ENCODE data around the gene PINLYP. TPM values are rescaled to one million over a fixed set of nuclear protein-coding genes. Genes with fewer than 3 reads are reported as not detected.

Gene PINLYP
- total and polyA plus RNA-seq, 2 donors (not counting 1 experiment from before 2014, with no cell fraction given), result 5.1 to 14.7 TPM

- no peak for DNase-seq (ENCODE audit: low read depth in 2 of 2)
- Histone ChIP-seq H3K79me2 (ENCODE audit: control insufficient read depth, insufficient read depth, low read length) (no peaks in the 10 kb centered on the region), H3K4me3 (replicated peaks in 1 of 4; ENCODE audit: control extremely low read depth in 1 of 4, insufficient read depth in 1 of 4, low read depth in 3 of 4, low read length in 4 of 4) (no peak overlapping the region), H3K27me3 (ENCODE audit: control insufficient read depth, insufficient read depth, low read length) (no peaks in the 10 kb centered on the region), H3K4me1 (ENCODE audit: control insufficient read depth, extremely low read depth, insufficient read depth, low read length) (no peaks in the 10 kb centered on the region), H3K9me3 (ENCODE audit: control insufficient read depth, insufficient read depth, low read depth, low read length) (no peaks in the 10 kb centered on the region), H4K20me1 (ENCODE audit: control insufficient read depth, extremely low read depth, insufficient read depth, low read length) (no peaks in the 10 kb centered on the region), H3K9ac (ENCODE audit: insufficient read depth, low read length) (no peak overlapping the region), H3K27ac (ENCODE audit: insufficient read depth, low read length) (no peak overlapping the region), H2AFZ (ENCODE audit: low read length) (no peak overlapping the region), H3K4me2 (ENCODE audit: extremely low read depth, insufficient read depth, low read length) (no peak overlapping the region), H3K36me3 (ENCODE audit: control insufficient read depth, insufficient read depth, low read length) (peaks cover 9% of the 10 kb centered on the region)
- no peak for TF ChIP-seq CTCF (conservative IDR thresholded peaks at IDR 0.05 in 1 of 2, IDR thresholded peaks at IDR 0.05 in 1 of 2; ENCODE audit: low read depth in 1 of 2, low read length in 2 of 2)
- TF ChIP-seq EZH2 (IDR thresholded peaks at IDR 0.05; ENCODE audit: low read length, missing control alignments), result no peak
Measured at GRCh38 chr19:43541920-43542650, 33.5 kb upstream of the PINLYP start.

GRCh38 chr19:43544077-43544476, 31.5 kb upstream of the PINLYP start:
- Histone ChIP-seq H2AFZ (ENCODE audit: low read length) (no peak overlapping the region), H3K79me2 (ENCODE audit: control insufficient read depth, insufficient read depth, low read length) (no peaks in the 10 kb centered on the region), H3K4me2 (ENCODE audit: extremely low read depth, insufficient read depth, low read length) (no peak overlapping the region), H3K9ac (ENCODE audit: insufficient read depth, low read length) (no peak overlapping the region), H4K20me1 (ENCODE audit: control insufficient read depth, extremely low read depth, insufficient read depth, low read length) (no peaks in the 10 kb centered on the region), H3K4me1 (ENCODE audit: control insufficient read depth, extremely low read depth, insufficient read depth, low read length) (no peaks in the 10 kb centered on the region), H3K36me3 (ENCODE audit: control insufficient read depth, insufficient read depth, low read length) (peaks cover 9% of the 10 kb centered on the region), H3K27ac (ENCODE audit: insufficient read depth, low read length) (no peak overlapping the region), H3K27me3 (ENCODE audit: control insufficient read depth, insufficient read depth, low read length) (no peaks in the 10 kb centered on the region), H3K4me3 (replicated peaks in 1 of 4; ENCODE audit: control extremely low read depth in 1 of 4, insufficient read depth in 1 of 4, low read depth in 3 of 4, low read length in 4 of 4) (no peak overlapping the region), H3K9me3 (ENCODE audit: control insufficient read depth, insufficient read depth, low read depth, low read length) (no peaks in the 10 kb centered on the region)
- no peak for TF ChIP-seq CTCF (conservative IDR thresholded peaks at IDR 0.05 in 1 of 2, IDR thresholded peaks at IDR 0.05 in 1 of 2; ENCODE audit: low read depth in 1 of 2, low read length in 2 of 2)
- TF ChIP-seq EZH2 (IDR thresholded peaks at IDR 0.05; ENCODE audit: low read length, missing control alignments), result no peak
- no peak for DNase-seq (ENCODE audit: low read depth in 2 of 2)

GRCh38 chr19:43545276-43545675, 30.3 kb upstream of the PINLYP start:
- TF ChIP-seq CTCF (conservative IDR thresholded peaks at IDR 0.05 in 1 of 2, IDR thresholded peaks at IDR 0.05 in 1 of 2; ENCODE audit: low read depth in 1 of 2, low read length in 2 of 2), result no peak
- TF ChIP-seq EZH2 (IDR thresholded peaks at IDR 0.05; ENCODE audit: low read length, missing control alignments), result no peak
- Histone ChIP-seq H3K9ac (ENCODE audit: insufficient read depth, low read length) (no peak overlapping the region), H3K36me3 (ENCODE audit: control insufficient read depth, insufficient read depth, low read length) (peaks cover 9% of the 10 kb centered on the region), H3K27ac (ENCODE audit: insufficient read depth, low read length) (no peak overlapping the region), H3K4me2 (ENCODE audit: extremely low read depth, insufficient read depth, low read length) (no peak overlapping the region), H3K9me3 (ENCODE audit: control insufficient read depth, insufficient read depth, low read depth, low read length) (no peaks in the 10 kb centered on the region), H3K4me1 (ENCODE audit: control insufficient read depth, extremely low read depth, insufficient read depth, low read length) (no peaks in the 10 kb centered on the region), H3K27me3 (ENCODE audit: control insufficient read depth, insufficient read depth, low read length) (no peaks in the 10 kb centered on the region), H3K79me2 (ENCODE audit: control insufficient read depth, insufficient read depth, low read length) (no peaks in the 10 kb centered on the region), H3K4me3 (replicated peaks in 1 of 4; ENCODE audit: control extremely low read depth in 1 of 4, insufficient read depth in 1 of 4, low read depth in 3 of 4, low read length in 4 of 4) (no peak overlapping the region), H2AFZ (ENCODE audit: low read length) (no peak overlapping the region), H4K20me1 (ENCODE audit: control insufficient read depth, extremely low read depth, insufficient read depth, low read length) (no peaks in the 10 kb centered on the region)
- DNase-seq (ENCODE audit: low read depth in 2 of 2), result no peak
